ENCODE data around the gene SCGN.
"Not testable (repeated sequence)": the region's sequence is repeated elsewhere in the genome, so short reads cannot be mapped to it uniquely, and the experiment has no call there.

SCGN gene

DNA sequence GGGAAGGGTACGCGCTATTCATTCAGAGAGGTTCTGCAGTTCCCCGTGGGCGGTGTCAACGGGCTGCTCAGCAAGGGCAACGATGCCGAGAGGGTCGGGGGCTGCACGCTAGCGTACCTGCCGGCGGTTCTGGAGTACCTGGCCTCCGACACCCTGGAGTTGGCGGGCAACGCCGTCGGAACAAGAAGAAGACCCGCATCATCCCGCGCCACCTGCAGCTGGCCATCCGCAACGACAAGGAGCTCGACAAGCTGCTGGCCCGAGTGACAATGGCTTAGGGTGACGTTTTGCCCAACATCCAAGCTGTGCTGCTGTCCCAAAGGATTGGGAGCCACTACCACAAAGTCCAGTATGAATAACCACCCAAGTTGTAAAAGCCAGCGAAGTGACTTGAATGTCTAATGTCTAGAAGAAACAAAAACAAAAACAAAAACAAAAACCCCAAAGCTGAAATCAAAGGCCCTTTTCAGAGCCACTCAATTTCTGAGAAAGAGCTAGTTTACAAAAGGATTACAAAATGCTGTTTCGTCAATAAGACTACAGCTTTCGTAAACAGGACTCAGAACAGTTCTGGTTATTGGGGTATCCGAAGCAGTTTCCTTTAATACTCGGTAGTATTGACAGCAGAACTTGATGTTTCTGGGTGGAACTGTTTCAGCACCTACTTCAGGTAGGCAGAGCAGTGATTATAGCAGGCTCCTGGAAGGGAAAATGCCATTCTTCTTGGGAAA, 80.6 kb downstream of the SCGN start:
- DNase-seq = no peak

- no peak for DNase-seq
Observed at GRCh38 chr6:25735261-25735660, 83.2 kb downstream of the SCGN start.

DNA sequence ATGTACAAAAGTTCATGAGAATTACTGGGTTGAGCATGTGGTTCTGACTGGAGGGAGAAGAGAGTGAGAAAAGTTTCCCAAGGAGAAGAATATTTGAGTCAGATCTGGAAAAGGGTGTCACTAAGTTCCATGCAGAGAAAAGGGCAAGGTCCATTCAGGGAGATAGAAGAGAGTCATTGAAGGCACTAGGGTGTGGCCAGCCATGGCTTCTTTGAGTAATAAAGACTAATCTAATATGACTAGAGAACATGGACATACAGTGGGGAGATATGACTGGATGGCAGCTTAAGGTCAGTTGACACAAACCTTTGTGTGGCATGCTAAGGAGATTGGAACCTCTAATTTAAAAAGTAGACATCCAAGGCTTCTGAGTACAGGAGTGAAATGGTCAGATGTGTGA, 91.9 kb downstream of the SCGN start:
- DNase-seq = no peak

DNA sequence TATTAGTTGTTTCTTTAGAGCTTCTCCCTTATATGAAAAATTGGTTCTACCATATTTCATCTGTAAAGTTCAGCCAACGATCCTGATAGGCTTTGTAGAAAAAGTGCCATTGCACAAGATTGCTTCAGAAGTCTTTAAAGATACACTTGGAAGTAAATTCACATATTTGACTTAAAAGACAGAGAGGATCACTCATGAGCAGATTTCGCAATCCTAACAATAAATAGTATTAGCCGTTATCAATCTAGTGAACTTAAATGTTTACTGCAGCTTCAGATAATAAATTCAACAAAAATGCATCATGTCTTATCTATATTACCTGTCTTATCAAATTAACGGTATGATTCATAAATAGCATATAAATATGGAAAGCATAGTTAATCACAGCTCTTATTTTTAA, 93.8 kb downstream of the SCGN start:
- DNase-seq = no peak

- no peak for DNase-seq
Observed at GRCh38 chr6:25746968-25747367, 95.0 kb downstream of the SCGN start.

- DNase-seq = no peak
Observed at GRCh38 chr6:25747477-25747876, 95.5 kb downstream of the SCGN start.

DNA sequence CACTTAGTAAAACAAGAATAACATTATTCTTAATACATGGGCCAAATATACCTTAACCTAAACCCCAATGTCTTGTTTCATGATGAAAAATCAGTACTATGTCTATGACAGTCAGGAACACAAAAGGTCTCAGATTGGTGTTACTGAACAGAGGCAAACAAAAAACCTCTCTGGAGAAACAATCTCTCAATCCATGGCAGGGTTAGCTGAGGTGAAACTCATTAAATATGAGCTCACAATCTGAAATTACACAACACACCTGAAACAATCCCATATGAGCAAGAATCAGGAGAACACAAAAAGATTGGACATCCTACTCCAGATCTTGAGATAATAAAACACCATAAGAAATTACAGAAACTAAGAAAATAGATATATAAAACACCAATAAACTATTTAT, 96.0 kb downstream of the SCGN start:
- DNase-seq = no peak

DNA sequence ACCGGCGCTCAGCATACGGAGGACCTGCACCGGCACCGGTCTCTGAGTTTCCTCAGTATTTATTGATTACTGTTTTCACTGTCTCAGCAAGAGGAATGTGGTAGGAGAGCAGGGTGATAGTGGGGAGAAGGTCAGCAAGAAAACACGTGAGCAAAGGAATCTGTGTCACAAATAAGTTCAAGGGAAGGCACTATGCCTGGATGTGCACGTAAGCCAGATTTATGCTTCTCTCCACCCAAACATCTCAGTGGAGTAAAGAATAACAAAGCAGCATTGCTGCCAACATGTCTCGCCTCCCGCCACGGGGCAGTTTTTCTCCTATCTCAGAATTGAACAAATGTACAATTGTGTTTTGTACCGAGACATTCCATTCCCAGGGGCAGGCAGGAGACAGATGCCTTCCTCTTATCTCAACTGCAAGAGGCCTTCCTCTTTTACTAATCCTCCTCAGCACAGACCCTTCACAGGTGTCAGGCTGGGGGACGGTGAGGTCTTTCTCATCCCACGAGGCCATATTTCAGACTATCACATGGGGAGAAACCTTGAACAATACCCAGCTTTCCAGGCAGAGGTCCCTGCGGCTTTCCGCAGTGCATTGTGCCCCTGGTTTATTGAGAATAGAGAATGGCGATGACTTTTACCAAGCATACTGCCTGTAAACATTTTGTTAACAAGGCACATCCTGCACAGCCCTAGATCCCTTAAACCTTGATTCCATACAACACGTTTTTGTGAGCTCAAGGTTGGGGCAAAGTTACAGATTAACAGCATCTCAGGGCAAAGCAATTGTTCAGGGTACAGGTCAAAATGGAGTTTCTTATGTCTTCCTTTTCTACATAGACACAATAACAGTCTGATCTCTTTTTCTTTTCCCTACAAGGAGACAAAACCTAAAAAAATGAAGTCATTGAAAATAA, 96.8 kb downstream of the SCGN start:
- DNase-seq = not testable (repeated sequence)

DNA sequence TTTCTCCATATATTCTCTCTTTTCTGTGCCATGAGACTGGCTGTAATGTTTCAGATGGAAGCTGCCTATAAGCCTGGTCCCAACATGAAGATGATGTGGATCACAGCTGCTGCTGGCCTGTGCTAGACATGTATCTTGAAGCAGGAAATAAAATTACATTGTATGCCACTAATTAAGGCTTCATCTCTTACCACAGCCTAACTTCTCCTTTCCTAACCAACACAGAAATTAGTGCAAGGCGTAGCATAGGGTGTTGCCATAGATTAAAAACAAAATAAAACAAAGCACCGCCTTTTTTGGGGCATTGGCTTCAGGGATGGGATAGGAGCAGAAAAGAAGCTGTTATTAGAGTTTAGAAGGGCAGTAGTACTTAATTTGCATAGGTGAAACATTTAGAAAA, 97.8 kb downstream of the SCGN start:
- DNase-seq = no peak

- no peak for DNase-seq
Observed at GRCh38 chr6:25750906-25751305, 98.9 kb downstream of the SCGN start.

Data from NCI-H446 treated with DMSO at 0.1 percent for 48 hours (cell line).